GM19043 (cell line): Measurements from ENCODE around the gene EPHB2.
"Not testable (repeated sequence)": the region's sequence is repeated elsewhere in the genome, so short reads cannot be mapped to it uniquely, and the experiment has no call there.

Experiments
- ATAC-seq: cut with Tn5 transposase; IDR thresholded peaks from one replicate; pipeline ENCODE4 v1.9.1; 2021; ENCODE audit warnings: low read depth; ENCODE audit not compliant: unreplicated experiment

Gene EPHB2

GRCh38 chr1:22925111-22925510, 214.5 kb downstream of the EPHB2 start:
- ATAC-seq: no peak

- no peak for ATAC-seq
Measured at GRCh38 chr1:22930240-22930912, 219.7 kb downstream of the EPHB2 start.

DNA sequence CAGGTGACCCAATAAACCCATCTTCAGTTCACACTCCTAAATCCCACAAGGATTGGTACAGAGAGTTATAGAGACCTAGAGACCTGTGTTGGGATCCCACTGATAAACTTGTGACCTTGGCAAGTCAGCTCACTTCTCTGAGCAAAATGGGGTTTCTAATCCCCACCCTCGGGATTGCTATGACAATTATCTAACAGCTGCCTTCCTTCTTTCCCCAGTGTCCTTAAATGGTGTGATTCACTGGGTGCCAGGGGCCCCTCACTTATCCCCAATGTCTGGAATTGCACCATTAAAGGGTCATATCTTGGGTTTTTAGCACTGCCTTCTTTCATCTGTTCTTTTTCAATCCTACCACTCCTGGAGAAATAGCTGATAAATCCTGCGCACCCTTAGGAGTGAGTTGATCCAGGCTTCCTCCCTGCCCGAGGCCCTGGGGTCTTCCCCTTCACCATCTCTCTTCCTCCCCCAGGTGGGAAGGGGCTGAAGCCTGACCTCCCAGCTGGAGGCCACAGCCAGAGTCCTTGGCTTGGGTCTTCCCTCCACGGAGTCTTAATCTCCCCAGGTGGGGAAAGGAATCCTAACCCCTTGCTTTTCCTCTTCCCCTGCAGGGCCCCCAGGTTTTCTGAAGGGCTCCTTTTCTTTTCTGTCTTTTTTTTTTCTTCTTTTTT, 222.3 kb downstream of the EPHB2 start:
- no peak for ATAC-seq

DNA sequence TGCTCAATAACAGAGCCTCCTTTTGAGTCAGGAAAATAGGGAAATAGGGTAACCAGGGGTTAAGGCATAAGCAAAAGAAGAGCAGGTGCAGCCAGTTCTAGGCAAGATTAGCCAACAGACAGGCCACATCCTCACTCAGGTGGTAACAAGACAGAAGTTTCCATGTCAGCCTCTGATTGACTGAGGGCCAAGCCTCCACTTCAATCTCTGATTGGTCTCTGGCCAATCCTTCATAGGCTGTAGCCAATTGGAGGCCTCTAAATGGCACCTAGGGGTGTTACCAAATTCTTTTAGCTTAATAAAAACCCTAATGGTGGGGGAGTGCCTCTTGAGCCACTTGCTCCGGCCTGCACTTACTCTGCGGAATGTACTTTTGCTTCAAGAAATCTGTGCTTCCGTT, 224.8 kb downstream of the EPHB2 start:
- no peak for ATAC-seq

DNA sequence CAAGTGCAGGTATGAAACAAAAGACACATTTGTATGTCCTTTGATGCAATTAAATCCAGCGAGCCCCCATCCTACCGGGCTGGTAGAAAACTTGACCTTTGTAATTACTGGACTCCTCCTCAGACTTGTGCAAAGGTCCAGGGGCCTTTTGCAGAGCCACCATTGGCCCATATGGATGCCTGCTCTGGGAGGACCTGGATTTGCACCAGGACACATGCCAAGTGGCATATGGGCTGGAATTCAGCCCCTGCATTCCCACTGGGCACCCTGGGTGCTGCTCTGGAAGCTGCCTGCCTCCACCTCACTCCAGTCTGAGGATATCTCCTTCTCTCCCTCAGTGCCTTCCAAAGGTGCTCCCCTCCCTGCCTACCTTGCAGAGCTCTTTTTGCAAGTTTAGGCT, 226.0 kb downstream of the EPHB2 start:
- ATAC-seq: no peak

GRCh38 chr1:22941257-22941656, 230.6 kb downstream of the EPHB2 start:
- ATAC-seq: no peak

DNA sequence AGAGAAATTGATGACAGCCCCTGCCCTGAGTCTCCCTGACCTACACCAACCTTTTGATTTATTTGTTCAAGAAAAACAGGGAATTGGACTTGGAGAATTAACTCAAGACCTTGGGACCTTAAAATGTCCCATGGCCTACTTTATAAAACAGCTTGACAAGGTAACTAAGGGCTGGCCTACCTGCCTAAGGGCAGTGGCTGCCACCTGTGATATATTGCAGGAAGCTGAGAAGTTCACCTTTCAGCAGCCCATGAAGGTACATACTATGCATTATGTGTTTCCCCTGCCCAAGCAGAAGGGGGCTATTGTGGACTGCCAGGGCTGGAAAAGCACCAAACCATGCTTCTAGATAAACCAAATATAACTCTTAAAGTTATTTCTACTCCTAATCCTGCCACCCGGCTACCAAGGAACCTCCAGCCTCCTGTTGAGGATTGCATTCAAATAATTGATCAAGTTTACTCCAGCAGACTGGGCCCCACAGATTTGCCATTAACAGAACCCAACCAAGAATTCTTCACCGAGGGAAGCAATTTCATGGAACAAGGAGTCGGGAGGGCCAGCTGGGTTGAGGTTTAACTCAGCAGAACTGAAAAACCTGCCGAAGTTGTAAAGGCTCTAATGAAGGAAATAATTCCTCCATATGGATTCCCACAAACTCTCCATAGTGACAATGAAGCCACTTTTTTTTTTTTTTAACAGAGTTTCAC, 233.9 kb downstream of the EPHB2 start:
- no peak for ATAC-seq

DNA sequence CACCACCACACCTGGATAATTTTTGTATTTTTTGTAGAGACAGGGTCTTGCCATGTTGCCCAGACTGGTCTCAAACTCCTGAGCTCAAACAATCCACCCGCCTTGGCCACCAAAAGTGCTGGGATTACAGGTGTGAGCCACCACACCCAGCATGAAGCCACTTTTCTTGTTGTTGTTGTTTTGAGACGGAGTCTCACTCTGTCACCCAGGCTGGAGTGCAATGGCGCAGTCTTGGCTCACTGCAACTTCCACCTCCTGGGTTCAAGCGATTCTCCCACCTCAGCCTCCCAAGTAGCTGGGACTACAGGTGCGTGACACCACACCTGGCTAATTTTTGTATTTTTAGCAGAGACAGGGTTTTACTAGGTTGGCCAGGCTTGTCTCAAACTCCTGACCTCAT, 234.5 kb downstream of the EPHB2 start:
- ATAC-seq: not testable (repeated sequence)

DNA sequence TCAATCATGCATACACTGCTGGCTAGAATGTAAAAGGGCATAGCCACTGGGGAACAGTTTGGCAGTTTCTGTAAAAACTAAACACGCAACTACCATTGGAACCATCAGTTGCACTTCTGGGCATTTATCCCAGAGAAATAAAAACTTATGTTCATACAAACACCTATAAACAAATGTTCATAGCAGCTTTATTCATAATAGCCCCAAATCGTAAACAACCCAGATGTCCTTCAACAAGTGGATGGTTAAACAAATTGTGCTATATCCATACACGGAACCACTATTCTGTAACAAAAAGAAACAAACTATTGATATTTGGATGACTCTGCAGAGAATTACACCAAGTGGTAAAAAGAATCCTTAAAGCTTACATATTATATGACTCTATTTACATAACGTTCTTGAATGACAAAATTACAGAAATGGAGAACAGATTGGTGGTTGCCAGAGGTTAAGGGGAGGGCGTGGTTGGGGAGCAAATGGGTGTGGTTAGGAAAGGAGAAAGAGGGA, 239.2 kb downstream of the EPHB2 start:
- ATAC-seq: no peak

DNA sequence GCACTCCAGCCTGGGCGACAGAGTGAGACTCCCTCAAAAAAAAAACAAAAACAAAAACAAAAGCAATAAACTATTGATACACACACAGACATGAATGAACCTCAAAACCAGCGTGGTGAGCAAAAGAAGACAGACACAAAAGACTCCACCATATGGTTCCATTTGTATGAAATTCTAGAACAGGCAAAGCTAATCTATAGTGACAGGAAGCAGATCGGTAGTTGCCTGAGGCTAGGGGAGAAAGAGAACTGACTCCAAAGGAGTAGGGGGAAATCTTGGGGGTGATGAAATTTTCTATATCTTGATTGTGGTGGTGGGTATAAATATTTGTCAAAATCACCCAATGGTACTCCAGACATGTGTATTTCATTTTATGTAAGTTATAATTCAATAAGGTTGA, 241.2 kb downstream of the EPHB2 start:
- no peak for ATAC-seq

GRCh38 chr1:22952694-22953056, 242.0 kb downstream of the EPHB2 start:
- no peak for ATAC-seq

DNA sequence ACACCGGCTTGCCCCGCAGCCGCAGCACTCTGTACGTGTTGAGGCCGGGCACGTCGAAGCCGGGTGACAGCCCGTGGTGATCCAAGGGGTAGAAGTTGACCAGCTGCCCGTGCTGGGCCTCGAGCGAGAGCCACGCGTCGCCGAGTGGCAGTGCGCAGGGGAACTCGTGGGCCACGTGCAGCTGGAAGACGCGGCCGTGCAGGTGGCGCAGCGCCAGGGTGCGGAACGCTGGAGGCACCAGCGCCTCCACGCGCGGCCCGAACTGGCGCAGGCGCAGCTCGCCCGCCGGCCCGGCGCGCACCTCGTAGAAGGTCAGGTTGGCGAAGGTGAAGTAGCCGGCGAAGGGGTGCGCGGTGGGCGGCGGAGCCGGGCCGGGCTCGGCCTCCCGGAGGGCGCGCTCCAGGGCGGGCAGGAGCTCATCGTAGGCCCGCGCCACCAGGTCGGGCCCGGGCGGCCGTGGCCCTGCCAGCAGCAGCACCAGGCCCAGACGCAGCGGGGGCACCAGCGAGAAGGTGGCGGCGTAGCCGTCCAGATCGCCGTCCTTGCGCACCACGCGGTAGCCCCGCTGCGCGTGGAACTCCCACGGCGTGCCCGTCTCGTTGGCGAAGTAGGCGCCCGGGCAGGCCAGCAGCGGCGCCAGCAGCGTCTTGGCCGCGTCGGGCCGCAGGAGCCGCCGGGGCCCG, 242.6 kb downstream of the EPHB2 start:
- no peak for ATAC-seq

- no peak for ATAC-seq
Measured at GRCh38 chr1:22953740-22954141, 243.1 kb downstream of the EPHB2 start.

- ATAC-seq: no peak
Measured at GRCh38 chr1:22955146-22955545, 244.5 kb downstream of the EPHB2 start.

- no peak for ATAC-seq
Measured at GRCh38 chr1:22957066-22957465, 246.4 kb downstream of the EPHB2 start.

DNA sequence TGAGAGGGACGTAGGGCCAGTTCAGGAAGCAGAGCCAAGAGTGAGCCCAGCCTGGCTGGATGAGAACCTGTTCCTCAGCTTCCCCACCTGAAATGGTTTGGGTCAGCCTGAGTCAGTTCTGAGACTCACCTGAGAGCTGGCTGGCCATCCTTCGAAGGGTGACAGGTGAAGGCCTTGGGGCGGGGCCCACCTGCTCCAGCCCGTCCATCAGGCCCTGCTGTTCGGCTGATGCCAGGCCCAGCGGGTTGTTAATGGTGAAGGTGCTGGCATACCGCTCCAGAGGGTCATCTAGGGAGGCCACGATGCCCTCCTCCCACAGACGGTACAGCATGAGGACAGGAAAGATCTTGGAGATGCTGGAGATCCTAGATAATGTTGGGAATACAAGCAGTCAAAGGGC, 247.9 kb downstream of the EPHB2 start:
- ATAC-seq: no peak

DNA sequence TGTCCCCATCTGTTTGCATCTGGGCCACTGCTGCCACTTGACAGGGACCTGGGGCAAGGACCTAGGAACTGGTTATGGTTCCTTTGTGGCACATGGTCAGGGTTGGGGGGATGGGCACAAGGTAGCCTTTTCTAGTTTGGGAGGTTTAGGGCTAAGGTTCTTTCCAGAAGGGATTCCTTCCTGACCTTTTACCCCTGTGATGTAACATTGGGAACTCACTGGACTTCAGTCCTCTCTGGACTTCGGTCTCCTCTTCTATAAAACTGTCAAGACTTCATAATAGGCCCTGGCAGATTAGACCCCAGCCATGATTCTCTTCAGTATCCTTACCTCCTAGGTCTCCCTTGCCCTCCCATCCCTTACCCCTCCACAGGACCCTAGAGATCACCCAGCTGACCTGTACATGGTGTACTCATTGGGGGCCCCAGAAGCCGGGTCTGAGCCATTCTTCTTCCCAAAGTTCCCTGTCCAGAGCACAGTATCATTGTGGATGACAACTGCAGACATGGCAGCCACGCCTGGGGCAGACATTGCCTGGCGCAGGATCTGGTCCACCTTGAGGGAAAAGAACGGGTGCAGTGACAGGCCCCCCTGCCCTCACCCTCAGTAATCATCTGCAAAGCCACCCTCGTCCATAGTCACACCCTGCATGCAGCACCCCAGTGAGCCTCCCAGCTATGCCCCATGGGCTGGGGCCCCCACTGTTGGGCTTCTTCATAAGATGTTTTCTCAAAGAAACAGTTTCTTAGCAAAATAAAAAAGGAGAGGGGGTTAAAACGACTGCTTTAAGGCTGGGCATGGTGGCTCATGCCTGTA, 249.1 kb downstream of the EPHB2 start:
- no peak for ATAC-seq

- ATAC-seq: no peak
Measured at GRCh38 chr1:22962558-22962957, 251.9 kb downstream of the EPHB2 start.

GRCh38 chr1:22963044-22963677, 252.5 kb downstream of the EPHB2 start:
- ATAC-seq: no peak

- no peak for ATAC-seq
Measured at GRCh38 chr1:22966309-22966708, 255.7 kb downstream of the EPHB2 start.
